ENCODE results near the gene TMEM140.

Gene TMEM140

GRCh38 chr7:135158874-135159273, 11.0 kb downstream of the TMEM140 start:
- H3K27ac ChIP-seq: no peak overlapping the region
- DNase-seq: no peak
- H3K36me3 ChIP-seq (replicated peaks): no peaks in the 10 kb centered on the region
- no peaks in the 10 kb centered on the region for H3K27me3 ChIP-seq (replicated peaks)
- in situ Hi-C loops (cut with HindIII; ENCODE audit: low pct_ligation_motif_present, low sequenced_read_pairs): loop anchor here (25.0 kb wide), 1 partner anchor 172 kb away; the partner anchor contains the start of gene AGBL3
- H3K4me3 ChIP-seq (ENCODE audit: low read depth, low read length): no peak overlapping the region
- no peak for TF ChIP-seq CTCF (IDR thresholded peaks at IDR 0.05; ENCODE audit: low read depth, low read length, missing control alignments)

- no peaks in the 10 kb centered on the region for H3K27me3 ChIP-seq (replicated peaks)
- H3K36me3 ChIP-seq (replicated peaks): no peaks in the 10 kb centered on the region
- no peak for DNase-seq
- in situ Hi-C loops (cut with HindIII; ENCODE audit: low pct_ligation_motif_present, low sequenced_read_pairs): loop anchor here (25.0 kb wide), 1 partner anchor 172 kb away; the partner anchor contains the start of gene AGBL3
- H3K4me3 ChIP-seq (ENCODE audit: low read depth, low read length): no peak overlapping the region
- no peak for TF ChIP-seq CTCF (IDR thresholded peaks at IDR 0.05; ENCODE audit: low read depth, low read length, missing control alignments)
- peak overlapping the region; percentile 33 for H3K27ac ChIP-seq
Observed at GRCh38 chr7:135159359-135160085, 11.7 kb downstream of the TMEM140 start.

GRCh38 chr7:135160098-135160857, 12.4 kb downstream of the TMEM140 start:
- in situ Hi-C loops (cut with HindIII; ENCODE audit: low pct_ligation_motif_present, low sequenced_read_pairs): loop anchor here (25.0 kb wide), 1 partner anchor 173 kb away; the partner anchor contains the start of gene AGBL3
- DNase-seq: peak; percentile 41
- Histone ChIP-seq H3K27me3 (replicated peaks) (no peaks in the 10 kb centered on the region), H3K4me3 (ENCODE audit: low read depth, low read length) (no peak overlapping the region), H3K27ac (peak overlapping the region; percentile 33), H3K36me3 (replicated peaks) (no peaks in the 10 kb centered on the region)
- TF ChIP-seq CTCF (IDR thresholded peaks at IDR 0.05; ENCODE audit: low read depth, low read length, missing control alignments): no peak

- H3K36me3 ChIP-seq (replicated peaks): peaks cover 4% of the 10 kb centered on the region
- H3K27me3 ChIP-seq (replicated peaks): no peaks in the 10 kb centered on the region
- DNase-seq: no peak
- in situ Hi-C loops (cut with HindIII; ENCODE audit: low pct_ligation_motif_present, low sequenced_read_pairs): loop anchor here (25.0 kb wide), 1 partner anchor 174 kb away; the partner anchor contains the start of gene AGBL3
- no peak overlapping the region for H3K4me3 ChIP-seq (ENCODE audit: low read depth, low read length)
- H3K27ac ChIP-seq: no peak overlapping the region
- TF ChIP-seq CTCF (IDR thresholded peaks at IDR 0.05; ENCODE audit: low read depth, low read length, missing control alignments): peak; percentile 13
Observed at GRCh38 chr7:135160858-135161653, 13.2 kb downstream of the TMEM140 start.

GRCh38 chr7:135161669-135162068, 13.8 kb downstream of the TMEM140 start:
- no peak for DNase-seq
- TF ChIP-seq CTCF (IDR thresholded peaks at IDR 0.05; ENCODE audit: low read depth, low read length, missing control alignments): no peak
- Histone ChIP-seq H3K27ac (no peak overlapping the region), H3K4me3 (ENCODE audit: low read depth, low read length) (no peak overlapping the region), H3K36me3 (replicated peaks) (peaks cover 9% of the 10 kb centered on the region), H3K27me3 (replicated peaks) (no peaks in the 10 kb centered on the region)
- in situ Hi-C loops (cut with HindIII; ENCODE audit: low pct_ligation_motif_present, low sequenced_read_pairs): loop anchor here (25.0 kb wide), 1 partner anchor 174 kb away; the partner anchor contains the start of gene AGBL3

All from brain microvascular endothelial cell (primary cell).